K562 (cell line): ENCODE results near the gene NUFIP1. TPM values are rescaled to one million over a fixed set of nuclear protein-coding genes. Genes with fewer than 3 reads are reported as not detected.

Source experiments
- ATAC-seq: fragments of 200-7000 bp; cut with Tn5 transposase; 3 replicates; pipeline ENCODE4 v1.9.1; 2020; ENCODE audit warnings: moderate library complexity
- BruUV-seq: library from RNA; stranded (reverse); fragments of 400-500 nt; replicated peaks from 2 replicates; lab custom pipeline; 2021; lab: Mats Ljungman, UMichigan
- CTCF ChIA-PET: fragments of 300-600 bp; formaldehyde crosslinking; extraction: SDS; loops from one replicate; lab custom pipeline; 2021; ENCODE audit warnings: low intra/inter-chr PET ratio; lab: Yijun Ruan, JAX
- POLR2A ChIA-PET: fragments of 300-600, 350-650 bp; sonication (Branson Sonifier 250); formaldehyde crosslinking; extraction: SDS; loops from one replicate; lab custom pipeline; 2021; ENCODE audit warnings: antibody characterized with exemption, inconsistent platforms; lab: Yijun Ruan, JAX
- DNase-seq, 4 experiments: peaks; one replicate each; pipeline versions ENCODE4 v3.0.0 to v3.0.0-alpha.2; 2011 to 2018; ENCODE audit warnings: low spot score in 3 of 4, mixed read lengths in 3 of 4; ENCODE audit errors: extremely low read depth in 1 of 4
- FAIRE-seq: peaks from 2 replicates; lab custom pipeline; 2011; peaks lifted over from hg19 to GRCh38; lab: Jason Lieb, UNC
- H2AFZ ChIP-seq: 2 replicates; pipeline ENCODE4 v1.6.0; 2011; ENCODE audit warnings: low read depth, low read length, control low read depth, inconsistent platforms
- H3K27ac ChIP-seq: fragments of 200-600 bp; 3 replicates; pipeline ENCODE4 v1.8.0; 2011; ENCODE audit warnings: low read depth, mild to moderate bottlenecking, control low read depth, inconsistent platforms, low read length, moderate library complexity, mixed read lengths; ENCODE audit errors: extremely low read depth
- H3K27me3 ChIP-seq, 2 experiments: fragments of 300-600 bp in 1 of 2; 2 replicates in 1 of 2; 3 replicates in 1 of 2; pipeline versions ENCODE4 v1.6.0 to v1.8.0; 2011; ENCODE audit warnings: inconsistent platforms in 2 of 2, low read length in 2 of 2, mild to moderate bottlenecking in 1 of 2, mixed read lengths in 1 of 2, moderate library complexity in 1 of 2; ENCODE audit not compliant: control insufficient read depth in 2 of 2, insufficient read depth in 2 of 2
- H3K36me3 ChIP-seq: fragments of 300-600 bp; 3 replicates; pipeline ENCODE4 v1.8.0; 2011; ENCODE audit warnings: mild to moderate bottlenecking, low read length, inconsistent platforms; ENCODE audit not compliant: control insufficient read depth, insufficient read depth
- H3K4me1 ChIP-seq, 2 experiments: fragments of 200-600 bp in 1 of 2; replicated peaks in 1 of 2; 2 replicates in 1 of 2; 3 replicates in 1 of 2; pipeline versions ENCODE4 v1.5.1 to v1.8.0; 2011; ENCODE audit warnings: inconsistent platforms in 2 of 2, low read length in 2 of 2, mild to moderate bottlenecking in 1 of 2, mixed read lengths in 1 of 2, moderate library complexity in 1 of 2; ENCODE audit not compliant: control insufficient read depth in 2 of 2, insufficient read depth in 2 of 2
- H3K4me2 ChIP-seq: 2 replicates; pipeline ENCODE4 v1.6.1; 2011; ENCODE audit warnings: low read length, control low read depth, inconsistent platforms, mixed read lengths; ENCODE audit not compliant: insufficient read depth
- H3K4me3 ChIP-seq: fragments of 200-600 bp; sonication (generic), shearing (Covaris generic); 2 replicates; pipeline ENCODE4 v1.5.1; 2016; ENCODE audit warnings: control low read depth, inconsistent platforms
- H3K79me2 ChIP-seq: fragments of 200-600 bp; 3 replicates; pipeline ENCODE4 v1.8.0; 2011; ENCODE audit warnings: low read length, inconsistent platforms; ENCODE audit not compliant: control insufficient read depth, insufficient read depth
- H3K9ac ChIP-seq, 2 experiments: 2 replicates each; pipeline versions ENCODE4 v1.6.0 to v1.6.1; 2011; ENCODE audit warnings: low read depth in 2 of 2, low read length in 2 of 2, control low read depth in 1 of 2, inconsistent platforms in 1 of 2, mild to moderate bottlenecking in 1 of 2, mixed read lengths in 1 of 2; ENCODE audit not compliant: insufficient read depth in 1 of 2
- H3K9me1 ChIP-seq: one replicate; pipeline ENCODE4 v1.6.0; 2011; ENCODE audit warnings: inconsistent platforms, mild to moderate bottlenecking, low read length, moderate library complexity; ENCODE audit not compliant: control insufficient read depth, insufficient read depth
- H3K9me3 ChIP-seq: replicated peaks from 2 replicates; pipeline ENCODE4 v1.5.1; 2011; ENCODE audit warnings: low read depth, low read length, inconsistent platforms; ENCODE audit not compliant: control insufficient read depth, insufficient read depth
- H4K20me1 ChIP-seq: replicated peaks from 2 replicates; pipeline ENCODE4 v1.6.1; 2011; ENCODE audit warnings: low read length, inconsistent platforms, mixed read lengths; ENCODE audit not compliant: control insufficient read depth, insufficient read depth
- FOXK1 ChIP-seq: sonication (generic); formaldehyde crosslinking; IDR thresholded peaks from 2 replicates; pipeline ENCODE4 v1.8.0; 2022; ENCODE audit warnings: missing genetic modification reagents, mild to moderate bottlenecking, borderline replicate concordance
- NFIC ChIP-seq: fragments of 450-650 bp; IDR thresholded peaks from 2 replicates; pipeline ENCODE4 v1.6.1; 2017; ENCODE audit warnings: mild to moderate bottlenecking, inconsistent platforms
- RAD51 ChIP-seq: fragments of 450-650 bp; IDR thresholded peaks from 2 replicates; pipeline ENCODE4 v1.7.1; 2016; ENCODE audit warnings: low read depth, mild to moderate bottlenecking, borderline replicate concordance
- SAP30 ChIP-seq: fragments of 200-600 bp; sonication (generic); IDR thresholded peaks from 2 replicates; pipeline ENCODE4 v1.6.1; 2012; ENCODE audit warnings: borderline replicate concordance, low read depth, mild to moderate bottlenecking, moderate library complexity, low read length, control low read depth, inconsistent platforms; ENCODE audit not compliant: insufficient read depth, poor library complexity, severe bottlenecking
- WGBS: fragments of 100-300 bp; shearing (Covaris generic); methylation state at CpG from one replicate; pipeline ENCODE4 v1.1.6; 2016; ENCODE audit warnings: low coverage, mixed read lengths; ENCODE audit not compliant: insufficient coverage; ENCODE audit errors: missing lambda C conversion rate; 5-methylcytosine and 5-hydroxymethylcytosine counted together
- in situ Hi-C: fragments of 300-500 bp; cut with MboI; formaldehyde crosslinking; loops from 4 replicates; pipeline ENCODE4 v1.15.0; 2018; ENCODE audit warnings: inconsistent platforms, mixed read lengths
- intact Hi-C: fragments of 100-400 bp; cut with micrococcal nuclease; formaldehyde crosslinking; loops from 2 replicates; pipeline ENCODE4 v1.14.2; 2022
- polyA plus RNA-seq, 8 experiments: library from polyadenylated mRNA; depleted of rRNA in 4 of 8; stranded (reverse) in 5 of 8; unstranded in 3 of 8; fragments of >200 nt; fragmentation: Nextera tagmentation in 2 of 8; fragmentation: Illumina TruSeq in 1 of 8; extraction: Ambion mirVana in 2 of 8; extraction: Trizol in 1 of 8; gene quantifications; 2 replicates each; pipeline versions ENCODE4 v1.2.1 to v1.2.3, GENCODE V29; 2011 to 2014; ENCODE audit warnings: inconsistent platforms in 1 of 8, missing spikeins in 1 of 8
- total RNA-seq, 7 experiments: library from RNA; depleted of rRNA in 6 of 7; stranded (reverse); fragments of >200 nt in 6 of 7; fragmentation: Illumina TruSeq in 2 of 7; extraction: Trizol in 2 of 7; gene quantifications; 2 replicates each; pipeline versions ENCODE4 v1.2.1 to v1.2.3, GENCODE V29; 2011 to 2021; ENCODE audit warnings: low replicate concordance in 1 of 7
- TF ChIP-seq, protein P1 (sequence below): fragments of 450-650 bp; IDR thresholded peaks from 2 replicates; pipeline ENCODE4 v1.6.1; 2018; ENCODE audit not compliant: partially characterized antibody
- TF ChIP-seq, protein P2 (sequence below): sonication (generic); formaldehyde crosslinking; IDR thresholded peaks from 2 replicates; pipeline ENCODE4 v1.8.0; 2022; ENCODE audit warnings: missing genetic modification reagents, mild to moderate bottlenecking, moderate library complexity, borderline replicate concordance

NUFIP1 gene
- total and polyA plus RNA-seq, 9 of the 15 experiments (the other 6 are each of a cell fraction or from before 2014, with no cell fraction given) = 2.6 to 9.7 (median 4.1) TPM

DNA sequence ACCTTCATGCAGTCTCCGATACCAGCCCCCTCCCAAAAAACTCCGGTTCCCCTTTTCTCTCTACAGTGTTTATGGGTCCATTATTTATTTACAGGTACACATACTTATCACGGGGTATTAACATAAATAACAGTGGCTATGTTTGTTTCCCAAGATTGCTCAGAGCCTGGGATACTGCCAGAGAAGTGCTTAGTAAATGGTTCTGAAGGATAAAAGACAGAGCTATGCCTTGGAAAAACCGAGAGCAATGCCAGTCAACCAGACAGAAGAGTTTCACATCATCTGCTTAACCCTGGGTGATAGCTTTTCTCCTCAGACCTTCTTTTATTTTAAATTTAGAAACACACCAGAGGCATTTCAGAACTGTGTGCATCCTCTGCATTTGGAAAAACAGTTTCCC is 61.3 kb downstream of the NUFIP1 start (continued):
- no peak for TF ChIP-seq RAD51
- TF ChIP-seq, all 486 proteins: peak for 0

DNA sequence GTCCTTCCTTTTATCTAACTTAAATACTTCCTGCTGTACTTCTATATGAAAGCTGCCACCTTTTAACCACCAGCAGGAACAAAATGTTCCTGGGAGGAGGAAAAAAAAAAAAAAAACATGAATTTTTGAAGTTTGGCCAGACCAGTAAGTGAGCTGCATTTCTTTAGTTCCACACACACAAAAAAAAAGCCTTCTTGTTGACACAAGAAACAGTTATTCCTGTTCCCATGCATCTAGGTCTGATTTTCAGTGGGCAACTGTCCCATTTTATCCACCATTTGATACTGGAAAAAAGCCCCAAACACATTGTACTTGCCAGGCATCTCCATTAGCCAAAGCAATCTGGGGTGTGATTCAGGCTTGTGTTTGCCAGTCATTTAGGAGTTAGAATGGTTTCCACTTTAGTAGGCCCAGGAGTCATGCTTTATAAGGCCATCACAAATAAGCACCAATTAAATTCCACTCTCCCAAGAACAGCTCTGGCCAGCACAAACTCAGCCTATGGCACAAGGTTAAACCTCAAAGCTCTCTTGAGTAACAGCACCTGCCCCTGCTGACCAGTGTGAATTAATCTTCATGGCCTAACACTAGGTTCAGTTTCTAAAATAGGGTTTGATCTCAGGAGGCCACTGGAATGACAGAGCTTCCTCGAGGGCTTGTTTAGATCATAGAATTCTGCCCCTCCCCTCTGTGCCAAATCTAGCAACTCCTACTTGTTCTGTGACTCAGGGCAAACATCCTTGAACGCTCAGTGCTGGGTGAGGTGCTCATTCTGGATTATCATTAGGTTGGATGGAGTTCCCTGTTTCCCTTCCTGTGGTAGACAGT is 67.1 kb downstream of the NUFIP1 start:
- TF ChIP-seq FOXK1 (CRISPR knock-in tag) = no peak
- TF ChIP-seq NFIC = no peak
- TF ChIP-seq, protein P1, sequence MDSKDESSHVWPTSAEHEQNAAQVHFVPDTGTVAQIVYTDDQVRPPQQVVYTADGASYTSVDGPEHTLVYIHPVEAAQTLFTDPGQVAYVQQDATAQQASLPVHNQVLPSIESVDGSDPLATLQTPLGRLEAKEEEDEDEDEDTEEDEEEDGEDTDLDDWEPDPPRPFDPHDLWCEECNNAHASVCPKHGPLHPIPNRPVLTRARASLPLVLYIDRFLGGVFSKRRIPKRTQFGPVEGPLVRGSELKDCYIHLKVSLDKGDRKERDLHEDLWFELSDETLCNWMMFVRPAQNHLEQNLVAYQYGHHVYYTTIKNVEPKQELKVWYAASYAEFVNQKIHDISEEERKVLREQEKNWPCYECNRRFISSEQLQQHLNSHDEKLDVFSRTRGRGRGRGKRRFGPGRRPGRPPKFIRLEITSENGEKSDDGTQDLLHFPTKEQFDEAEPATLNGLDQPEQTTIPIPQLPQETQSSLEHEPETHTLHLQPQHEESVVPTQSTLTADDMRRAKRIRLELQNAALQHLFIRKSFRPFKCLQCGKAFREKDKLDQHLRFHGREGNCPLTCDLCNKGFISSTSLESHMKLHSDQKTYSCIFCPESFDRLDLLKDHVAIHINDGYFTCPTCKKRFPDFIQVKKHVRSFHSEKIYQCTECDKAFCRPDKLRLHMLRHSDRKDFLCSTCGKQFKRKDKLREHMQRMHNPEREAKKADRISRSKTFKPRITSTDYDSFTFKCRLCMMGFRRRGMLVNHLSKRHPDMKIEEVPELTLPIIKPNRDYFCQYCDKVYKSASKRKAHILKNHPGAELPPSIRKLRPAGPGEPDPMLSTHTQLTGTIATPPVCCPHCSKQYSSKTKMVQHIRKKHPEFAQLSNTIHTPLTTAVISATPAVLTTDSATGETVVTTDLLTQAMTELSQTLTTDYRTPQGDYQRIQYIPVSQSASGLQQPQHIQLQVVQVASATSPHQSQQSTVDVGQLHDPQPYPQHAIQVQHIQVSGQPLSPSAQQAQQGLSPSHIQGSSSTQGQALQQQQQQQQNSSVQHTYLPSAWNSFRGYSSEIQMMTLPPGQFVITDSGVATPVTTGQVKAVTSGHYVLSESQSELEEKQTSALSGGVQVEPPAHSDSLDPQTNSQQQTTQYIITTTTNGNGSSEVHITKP = no peak
- TF ChIP-seq, protein P2, sequence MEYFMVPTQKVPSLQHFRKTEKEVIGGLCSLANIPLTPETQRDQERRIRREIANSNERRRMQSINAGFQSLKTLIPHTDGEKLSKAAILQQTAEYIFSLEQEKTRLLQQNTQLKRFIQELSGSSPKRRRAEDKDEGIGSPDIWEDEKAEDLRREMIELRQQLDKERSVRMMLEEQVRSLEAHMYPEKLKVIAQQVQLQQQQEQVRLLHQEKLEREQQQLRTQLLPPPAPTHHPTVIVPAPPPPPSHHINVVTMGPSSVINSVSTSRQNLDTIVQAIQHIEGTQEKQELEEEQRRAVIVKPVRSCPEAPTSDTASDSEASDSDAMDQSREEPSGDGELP (CRISPR knock-in tag) = no peak
- no peak for TF ChIP-seq SAP30
- H3K36me3 ChIP-seq = no peaks in the 10 kb centered on the region
- in situ Hi-C loops (no loop called here), intact Hi-C loops (no loop called here)
- CTCF ChIA-PET = no interaction called here
- H3K4me2 ChIP-seq = no peak overlapping the region
- FAIRE-seq (no peak), ATAC-seq (no peak), DNase-seq (no peak)
- 0% methylated on average over 2 of the region's 2 CpGs for WGBS
- H3K9me3 ChIP-seq = no peaks in the 10 kb centered on the region; the same call in 1 of the 2 replicates
- no peaks in the 10 kb centered on the region; a peak in 3 of 5 replicates for H3K4me1 ChIP-seq
- no peak overlapping the region for H3K4me3 ChIP-seq
- H3K9ac ChIP-seq = no peak overlapping the region
- POLR2A ChIA-PET = interaction anchor here (0.5 kb wide), 1 partner anchor 415 kb away, joined by 3 read pairs; no protein-coding TSS in a partner anchor
- H3K9me1 ChIP-seq = no peaks in the 10 kb centered on the region
- peaks cover 13 to 14% of the 10 kb centered on the region in 2 experiments; a peak in 4 of 5 replicates for H3K27me3 ChIP-seq
- H3K27ac ChIP-seq = no peak overlapping the region
- BruUV-seq = no TSS peak
- no peaks in the 10 kb centered on the region for H3K79me2 ChIP-seq
- no peaks in the 10 kb centered on the region; the same call in 1 of the 2 replicates for H4K20me1 ChIP-seq
- H2AFZ ChIP-seq = no peak overlapping the region
